ENCODE results near the gene CASKIN2.
A peak's percentile ranks its signal among the peaks of the same experiment; 100 is the strongest.
"Not testable (repeated sequence)": the region's sequence is repeated elsewhere in the genome, so short reads cannot be mapped to it uniquely, and the experiment has no call there.

Gene CASKIN2

GRCh38 chr17:75544250-75544649 is 28.9 kb upstream of the CASKIN2 start:
- DNase-seq, result no peak

GRCh38 chr17:75542728-75543336 is 27.5 kb upstream of the CASKIN2 start:
- no peak for DNase-seq

- no peak for DNase-seq
These were observed 26.9 kb upstream of the CASKIN2 start for GRCh38 chr17:75542229-75542628.

- no peak for DNase-seq
These were observed 25.7 kb upstream of the CASKIN2 start for GRCh38 chr17:75540923-75541503.

GRCh38 chr17:75539967-75540729 is 24.8 kb upstream of the CASKIN2 start:
- DNase-seq, result no peak

- DNase-seq, result no peak
These were observed 21.0 kb upstream of the CASKIN2 start for GRCh38 chr17:75536366-75536765.

GRCh38 chr17:75535871-75536270 is 20.5 kb upstream of the CASKIN2 start:
- DNase-seq, result no peak

- peak; percentile 37 to 53 for DNase-seq
These were observed 19.8 kb upstream of the CASKIN2 start for GRCh38 chr17:75535119-75535537.

- no peak for DNase-seq
These were observed 16.4 kb upstream of the CASKIN2 start for GRCh38 chr17:75531721-75532072.

- no peak for DNase-seq
These were observed 15.7 kb upstream of the CASKIN2 start for GRCh38 chr17:75530837-75531720.

- no peak for DNase-seq
These were observed 11.4 kb upstream of the CASKIN2 start for GRCh38 chr17:75526555-75527270.

GRCh38 chr17:75525806-75526554 is 10.6 kb upstream of the CASKIN2 start:
- no peak for DNase-seq

- peak; percentile 80 to 82 for DNase-seq
These were observed 9.9 kb upstream of the CASKIN2 start, which contains the start of gene LLGL2 for GRCh38 chr17:75524970-75525805. Gene LLGL2, plus strand, starts transcription at chr17:75525697. Its CDS starts 17,730 bp downstream, at chr17:75543427.

GRCh38 chr17:75524269-75524969 is 9.1 kb upstream of the CASKIN2 start:
- DNase-seq, result no peak

GRCh38 chr17:75523647-75524046 is 8.3 kb upstream of the CASKIN2 start:
- DNase-seq, result no peak

- DNase-seq, result no peak
These were observed 6.8 kb upstream of the CASKIN2 start for GRCh38 chr17:75521951-75522727.

GRCh38 chr17:75521290-75521689 is 6.0 kb upstream of the CASKIN2 start:
- no peak for DNase-seq

- not testable (repeated sequence) for DNase-seq
These were observed 5.1 kb upstream of the CASKIN2 start for GRCh38 chr17:75520413-75520812.

GRCh38 chr17:75518983-75519537 is 3.7 kb upstream of the CASKIN2 start:
- DNase-seq, result no peak

Measured in activated CD4-positive, alpha-beta T cell treated with anti-CD3 and anti-CD28 coated beads for 4 hours (primary cell).